MCF 10A (cell line): ENCODE measurements around the gene CHSY3. TPM values are rescaled to one million over a fixed set of nuclear protein-coding genes. Genes with fewer than 3 reads are reported as not detected.

Experiments used
- BruUV-seq: library from RNA; stranded (reverse); fragments of 400-500 nt; replicated peaks from 2 replicates; lab custom pipeline; 2021; lab: Mats Ljungman, UMichigan
- CTCF ChIA-PET: fragments of 300-600 bp; sonication (Branson Sonifier 250); formaldehyde crosslinking; extraction: SDS; loops from one replicate; lab custom pipeline; 2021; ENCODE audit warnings: antibody characterized with exemption, inconsistent platforms; lab: Yijun Ruan, JAX
- POLR2A ChIA-PET: fragments of 300-600, 350-650 bp; sonication (Branson Sonifier 250); formaldehyde crosslinking; extraction: SDS; loops from one replicate; lab custom pipeline; 2020; ENCODE audit warnings: antibody characterized with exemption, inconsistent platforms; lab: Yijun Ruan, JAX
- DNase-seq: peaks from one replicate; pipeline ENCODE4 v3.0.0-alpha.2; 2018; ENCODE audit not compliant: unreplicated experiment
- H3K27ac Mint-ChIP-seq: one replicate; pipeline ENCODE4 v1.8.0; 2022; ENCODE audit warnings: mild to moderate bottlenecking, low read depth, mixed read lengths; ENCODE audit not compliant: unreplicated experiment
- H3K27me3 Mint-ChIP-seq: one replicate; pipeline ENCODE4 v1.8.0; 2022; ENCODE audit warnings: mixed read lengths; ENCODE audit not compliant: insufficient read depth, unreplicated experiment
- H3K36me3 Mint-ChIP-seq: one replicate; pipeline ENCODE4 v1.8.0; 2022; ENCODE audit warnings: mild to moderate bottlenecking, moderate library complexity, mixed read lengths; ENCODE audit not compliant: insufficient read depth, unreplicated experiment
- H3K4me1 Mint-ChIP-seq: one replicate; pipeline ENCODE4 v1.8.0; 2022; ENCODE audit warnings: mixed read lengths; ENCODE audit not compliant: insufficient read depth, unreplicated experiment
- H3K4me3 Mint-ChIP-seq: one replicate; pipeline ENCODE4 v1.8.0; 2022; ENCODE audit warnings: mild to moderate bottlenecking, moderate library complexity, mixed read lengths; ENCODE audit not compliant: unreplicated experiment
- H3K9me3 Mint-ChIP-seq: one replicate; pipeline ENCODE4 v1.8.0; 2022; ENCODE audit warnings: mixed read lengths; ENCODE audit not compliant: unreplicated experiment
- CTCF ChIP-seq: fragments of 200-600 bp; IDR thresholded peaks from one replicate; pipeline ENCODE4 v1.8.0; 2022; ENCODE audit warnings: antibody characterized with exemption, mild to moderate bottlenecking; ENCODE audit not compliant: unreplicated experiment
- intact Hi-C: fragments of 100-400 bp; cut with micrococcal nuclease; formaldehyde crosslinking; loops from 2 replicates; pipeline ENCODE4 v1.14.1; 2022
- total RNA-seq: library from RNA; stranded (reverse); gene quantifications from 2 replicates; pipeline ENCODE4 v1.2.3, GENCODE V29; 2022

CHSY3 gene
- total RNA-seq, 1 experiment from 2014 or later = 0.82 TPM

- no peak overlapping the region for H3K4me3 Mint-ChIP-seq
- BruUV-seq = no TSS peak
- CTCF ChIA-PET = interaction anchor here (1.3 to 24.1 kb wide), 2 partner anchors 9 to 86 kb away, joined by 3 to 931 read pairs; no protein-coding TSS in a partner anchor
- H3K27me3 Mint-ChIP-seq = peaks cover 7% of the 10 kb centered on the region
- POLR2A ChIA-PET = interaction anchor here (0.9 kb wide), 1 partner anchor 9 kb away, joined by 3 read pairs; no protein-coding TSS in a partner anchor
- H3K9me3 Mint-ChIP-seq = no peaks in the 10 kb centered on the region
- H3K36me3 Mint-ChIP-seq = no peaks in the 10 kb centered on the region
- intact Hi-C loops = loop anchor here (10.0 kb wide), 1 partner anchor 953 kb away; no protein-coding TSS in a partner anchor
- DNase-seq = no peak
- no peak overlapping the region for H3K27ac Mint-ChIP-seq
- H3K4me1 Mint-ChIP-seq = peaks cover 5% of the 10 kb centered on the region
- no peak for TF ChIP-seq CTCF
Measured at GRCh38 chr5:129858131-129858675, 46.1 kb upstream of the CHSY3 start.

DNA sequence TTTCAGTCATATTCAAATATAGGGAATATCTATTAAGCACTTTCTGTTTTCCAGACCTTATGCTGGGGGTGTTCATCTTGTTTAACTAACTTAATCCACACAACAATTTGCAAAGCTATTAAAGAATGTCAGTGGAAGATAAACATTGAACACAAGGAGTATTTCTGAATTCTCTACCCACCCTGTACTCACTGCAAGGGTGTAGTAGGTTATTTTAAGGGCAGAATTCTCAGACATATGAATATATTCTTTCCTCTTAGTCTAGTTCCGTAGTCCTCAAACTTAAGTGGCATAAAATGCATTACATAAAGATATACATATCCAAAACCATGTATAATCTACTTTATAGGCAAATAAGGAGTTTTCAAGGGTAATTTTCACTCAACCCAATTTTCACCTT, 19.9 kb upstream of the CHSY3 start:
- Mint-ChIP-seq H3K36me3 (no peaks in the 10 kb centered on the region), H3K4me1 (no peaks in the 10 kb centered on the region), H3K4me3 (no peak overlapping the region), H3K9me3 (no peaks in the 10 kb centered on the region), H3K27me3 (no peaks in the 10 kb centered on the region), H3K27ac (no peak overlapping the region)
- intact Hi-C loops = no loop called here
- POLR2A ChIA-PET = no interaction called here
- TF ChIP-seq CTCF = no peak
- no TSS peak for BruUV-seq
- no peak for DNase-seq
- CTCF ChIA-PET = no interaction called here

DNA sequence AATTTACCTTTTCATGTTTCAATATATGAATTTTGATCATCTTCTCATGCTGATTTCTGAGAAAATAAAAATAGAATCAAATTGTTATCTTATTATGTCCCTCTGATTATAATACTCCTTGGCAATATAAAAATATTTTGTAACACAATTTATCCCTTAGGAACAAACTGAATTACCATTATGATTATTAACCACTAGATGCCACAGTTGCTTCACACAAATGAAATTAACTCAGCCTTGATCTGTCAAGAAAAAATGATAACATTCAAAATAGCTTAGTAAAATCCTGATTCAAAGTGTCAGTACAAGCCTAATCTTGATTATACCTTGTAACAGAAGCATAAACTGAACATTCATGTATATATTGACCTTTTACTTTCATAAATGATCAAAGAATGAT, 4.8 kb upstream of the CHSY3 start:
- DNase-seq = peak; percentile 61
- TF ChIP-seq CTCF = peak; percentile 51

GRCh38 chr5:129902816-129903215, 1.4 kb upstream of the CHSY3 start:
- Mint-ChIP-seq H3K36me3 (no peaks in the 10 kb centered on the region), H3K9me3 (no peaks in the 10 kb centered on the region), H3K27me3 (peaks cover 27% of the 10 kb centered on the region), H3K27ac (no peak overlapping the region), H3K4me1 (peaks cover 24% of the 10 kb centered on the region), H3K4me3 (no peak overlapping the region)
- CTCF ChIA-PET = interaction anchor here (0.6 to 1.3 kb wide), 3 partner anchors 20 to 1210 kb away, joined by 3 to 7 read pairs (median 4); no protein-coding TSS in a partner anchor
- TF ChIP-seq CTCF = no peak
- POLR2A ChIA-PET = interaction anchor here (0.6 to 1.1 kb wide), 2 partner anchors 13 to 212 kb away, joined by 3 read pairs; no protein-coding TSS in a partner anchor
- no TSS peak for BruUV-seq
- no peak for DNase-seq
- intact Hi-C loops = loop anchor here (10.0 kb wide), 1 partner anchor 642 kb away; no protein-coding TSS in a partner anchor

More for the DNA sequence above, 4.8 kb upstream of the CHSY3 start:
- Mint-ChIP-seq H3K4me1 (peaks cover 6% of the 10 kb centered on the region), H3K9me3 (no peaks in the 10 kb centered on the region), H3K27ac (no peak overlapping the region), H3K4me3 (no peak overlapping the region), H3K27me3 (peaks cover 12% of the 10 kb centered on the region), H3K36me3 (no peaks in the 10 kb centered on the region)
- ChIA-PET CTCF (interaction anchor here (0.5 to 2.2 kb wide), 9 partner anchors 9 to 1509 kb away, joined by 3 to 7 read pairs (median 3); partner anchors contain the start of gene ISOC1), POLR2A (interaction anchor here (0.6 to 0.9 kb wide), 3 partner anchors 170 to 627 kb away, joined by 3 read pairs; no protein-coding TSS in a partner anchor)
- no TSS peak for BruUV-seq
- intact Hi-C loops = loop anchor here (1.0 to 2.0 kb wide), 7 partner anchors 178 to 1518 kb away; no protein-coding TSS in a partner anchor
